ENCODE measurements around the gene MAMDC4. TPM values are rescaled to one million over a fixed set of nuclear protein-coding genes. Genes with fewer than 3 reads are reported as not detected.

MAMDC4 gene
- total and polyA plus RNA-seq, 4 experiments from 2014 or later: 9.3 to 11.7 TPM; not detected in 2

GRCh38 chr9:136806631-136807201 lies 45.4 kb upstream of the MAMDC4 start:
- H3K9me3 ChIP-seq (ENCODE audit: control insufficient read depth in 1 of 2, low read length in 2 of 2): no peaks in the 10 kb centered on the region
- H3K27me3 ChIP-seq (ENCODE audit: insufficient read depth, low read length): no peaks in the 10 kb centered on the region
- ChIA-PET CTCF (ENCODE audit: partially characterized antibody) (interaction anchor here (1.9 to 2.8 kb wide), 4 partner anchors 14 to 229 kb away, joined by 8 to 16 read pairs (median 11); partner anchors contain the start of gene AJM1), POLR2A (ENCODE audit: partially characterized antibody) (interaction anchor here (0.6 to 5.1 kb wide), 23 partner anchors 7 to 711 kb away, joined by 3 to 38 read pairs (median 6); partner anchors contain the start of genes ABCA2, CLIC3, FBXW5 and MAN1B1)
- H3K4me3 ChIP-seq (ENCODE audit: low read length in 2 of 2): peak overlapping the region; percentile 39 to 74
- Mint-ChIP-seq H3K4me3 (peak overlapping the region; percentile 87 to 93 (median 90)), H3K27ac (peak overlapping the region; percentile 87 to 96 (median 94)), H3K9me3 (no peaks in the 10 kb centered on the region), H3K4me1 (peaks cover 11 to 50% (median 31%) of the 10 kb centered on the region in 4 donors), H3K36me3 (peaks cover 3 to 16% of the 10 kb centered on the region in 2 donors), H3K27me3 (no peaks in the 10 kb centered on the region)
- intact Hi-C loops (cut with micrococcal nuclease): loop anchor here (2.0 to 5.0 kb wide), 2 partner anchors 16 to 36 kb away; partner anchors contain the start of genes AJM1 and TMEM141
- H3K27ac ChIP-seq (ENCODE audit: low read depth, low read length): peak overlapping the region; percentile 83
- peaks cover 40% of the 10 kb centered on the region for H3K4me1 ChIP-seq (ENCODE audit: insufficient read depth, low read length)
- no peaks in the 10 kb centered on the region for H3K36me3 ChIP-seq (ENCODE audit: insufficient read depth, low read length)
- DNase-seq: peak in 1 of 5 donors; percentile 40

GRCh38 chr9:136807281-136808074 lies 44.7 kb upstream of the MAMDC4 start, which contains the start of gene RABL6:
Gene RABL6 (plus strand): TSS chr9:136807948. CDS start chr9:136808197, 249 bp downstream.
- H3K4me1 Mint-ChIP-seq: peaks cover 11 to 45% (median 30%) of the 10 kb centered on the region in 4 donors
- CTCF ChIA-PET (ENCODE audit: partially characterized antibody): interaction anchor here (2.1 to 2.8 kb wide), 3 partner anchors 15 to 228 kb away, joined by 11 to 16 read pairs (median 11); partner anchors contain the start of gene AJM1
- H3K27me3 ChIP-seq (ENCODE audit: insufficient read depth, low read length): no peaks in the 10 kb centered on the region

GRCh38 chr9:136808075-136808805 lies 43.9 kb upstream of the MAMDC4 start:
- CTCF ChIA-PET (ENCODE audit: partially characterized antibody): interaction anchor here (2.0 to 2.8 kb wide), 2 partner anchors 16 to 34 kb away, joined by 5 to 11 read pairs; partner anchors contain the start of gene AJM1
- Histone ChIP-seq H3K36me3 (ENCODE audit: insufficient read depth, low read length) (no peaks in the 10 kb centered on the region), H3K4me1 (ENCODE audit: insufficient read depth, low read length) (peaks cover 45% of the 10 kb centered on the region), H3K9me3 (ENCODE audit: control insufficient read depth in 1 of 2, low read length in 2 of 2) (no peaks in the 10 kb centered on the region), H3K4me3 (ENCODE audit: low read length in 2 of 2) (peak overlapping the region; percentile 61 to 65), H3K27ac (ENCODE audit: low read depth, low read length) (peak overlapping the region; percentile 83), H3K27me3 (ENCODE audit: insufficient read depth, low read length) (no peaks in the 10 kb centered on the region)
- intact Hi-C loops (cut with micrococcal nuclease): loop anchor here (5.0 kb wide), 1 partner anchor 34 kb away; the partner anchor contains the start of gene AJM1
- DNase-seq: peak in 2 of 5 donors; percentile 49 to 59
- H3K9me3 Mint-ChIP-seq: no peaks in the 10 kb centered on the region
- POLR2A ChIA-PET (ENCODE audit: partially characterized antibody): interaction anchor here (0.7 to 5.1 kb wide), 24 partner anchors 9 to 448 kb away, joined by 3 to 38 read pairs (median 5); partner anchors contain the start of genes ABCA2, CCDC183, FBXW5 and FUT7
- peaks cover 3 to 22% of the 10 kb centered on the region in 2 donors for H3K36me3 Mint-ChIP-seq
- no peaks in the 10 kb centered on the region for H3K27me3 Mint-ChIP-seq
- H3K4me1 Mint-ChIP-seq: peaks cover 15 to 53% (median 37%) of the 10 kb centered on the region in 4 donors
- peak overlapping the region; percentile 80 to 88 (median 86) for H3K4me3 Mint-ChIP-seq
- H3K27ac Mint-ChIP-seq: peak overlapping the region; percentile 35 to 87 (median 78)

More at GRCh38 chr9:136807281-136808074, 44.7 kb upstream of the MAMDC4 start, which contains the start of gene RABL6:
- H3K36me3 Mint-ChIP-seq: peaks cover 3 to 16% of the 10 kb centered on the region in 2 donors
- POLR2A ChIA-PET (ENCODE audit: partially characterized antibody): interaction anchor here (0.6 to 5.1 kb wide), 29 partner anchors 8 to 712 kb away, joined by 3 to 38 read pairs (median 4); partner anchors contain the start of genes ABCA2, CCDC183, CLIC3 and FBXW5
- H3K4me3 ChIP-seq (ENCODE audit: low read length in 2 of 2): peak within 1 kb of the TSS; percentile 61 to 74
- DNase-seq: peak; percentile 78 to 90 (median 86)
- H3K4me1 ChIP-seq (ENCODE audit: insufficient read depth, low read length): peaks cover 40% of the 10 kb centered on the region
- no peaks in the 10 kb centered on the region for H3K9me3 ChIP-seq (ENCODE audit: control insufficient read depth in 1 of 2, low read length in 2 of 2)
- peak within 1 kb of the TSS; percentile 91 to 96 (median 94) for H3K27ac Mint-ChIP-seq
- no peaks in the 10 kb centered on the region for H3K36me3 ChIP-seq (ENCODE audit: insufficient read depth, low read length)
- H3K27ac ChIP-seq (ENCODE audit: low read depth, low read length): peak within 1 kb of the TSS; percentile 83
- no peaks in the 10 kb centered on the region for H3K9me3 Mint-ChIP-seq
- H3K27me3 Mint-ChIP-seq: no peaks in the 10 kb centered on the region
- intact Hi-C loops (cut with micrococcal nuclease): loop anchor here (2.0 to 5.0 kb wide), 2 partner anchors 17 to 35 kb away; partner anchors contain the start of genes AJM1 and TMEM141
- peak within 1 kb of the TSS; percentile 87 to 93 (median 90) for H3K4me3 Mint-ChIP-seq

GRCh38 chr9:136808806-136809158 lies 43.4 kb upstream of the MAMDC4 start:
- peaks cover 45% of the 10 kb centered on the region for H3K4me1 ChIP-seq (ENCODE audit: insufficient read depth, low read length)
- peak overlapping the region; percentile 35 to 87 (median 75) for H3K27ac Mint-ChIP-seq
- H3K27me3 Mint-ChIP-seq: no peaks in the 10 kb centered on the region
- H3K4me3 ChIP-seq (ENCODE audit: low read length in 2 of 2): peak overlapping the region; percentile 61 to 65
- intact Hi-C loops (cut with micrococcal nuclease): loop anchor here (5.0 kb wide), 1 partner anchor 34 kb away; the partner anchor contains the start of gene AJM1
- POLR2A ChIA-PET (ENCODE audit: partially characterized antibody): interaction anchor here (0.8 to 5.1 kb wide), 9 partner anchors 9 to 432 kb away, joined by 3 to 28 read pairs (median 12); partner anchors contain the start of genes ABCA2, FBXW5 and TUBB4B
- H3K36me3 ChIP-seq (ENCODE audit: insufficient read depth, low read length): no peaks in the 10 kb centered on the region
- H3K4me3 Mint-ChIP-seq: peak overlapping the region; percentile 79 to 87 (median 84)
- H3K4me1 Mint-ChIP-seq: peaks cover 15 to 58% (median 41%) of the 10 kb centered on the region in 4 donors
- no peaks in the 10 kb centered on the region for H3K27me3 ChIP-seq (ENCODE audit: insufficient read depth, low read length)
- peaks cover 4 to 24% of the 10 kb centered on the region in 2 donors for H3K36me3 Mint-ChIP-seq
- H3K9me3 Mint-ChIP-seq: no peaks in the 10 kb centered on the region
- peak overlapping the region; percentile 83 for H3K27ac ChIP-seq (ENCODE audit: low read depth, low read length)
- H3K9me3 ChIP-seq (ENCODE audit: control insufficient read depth in 1 of 2, low read length in 2 of 2): no peaks in the 10 kb centered on the region
- CTCF ChIA-PET (ENCODE audit: partially characterized antibody): interaction anchor here (1.8 to 2.8 kb wide), 3 partner anchors 16 to 220 kb away, joined by 5 to 11 read pairs (median 6); partner anchors contain the start of gene AJM1
- peak in 1 of 5 donors; percentile 25 for DNase-seq

GRCh38 chr9:136814725-136815421 lies 37.3 kb upstream of the MAMDC4 start:
- Histone ChIP-seq H3K36me3 (ENCODE audit: insufficient read depth, low read length) (no peaks in the 10 kb centered on the region), H3K27me3 (ENCODE audit: insufficient read depth, low read length) (no peaks in the 10 kb centered on the region), H3K27ac (ENCODE audit: low read depth, low read length) (no peak overlapping the region), H3K4me3 (ENCODE audit: low read length in 2 of 2) (no peak overlapping the region), H3K9me3 (ENCODE audit: control insufficient read depth in 1 of 2, low read length in 2 of 2) (no peaks in the 10 kb centered on the region), H3K4me1 (ENCODE audit: insufficient read depth, low read length) (peaks cover 17% of the 10 kb centered on the region)
- no peaks in the 10 kb centered on the region for H3K9me3 Mint-ChIP-seq
- ChIA-PET CTCF (ENCODE audit: partially characterized antibody) (interaction anchor here (1.1 to 2.1 kb wide), 2 partner anchors 23 to 28 kb away, joined by 4 to 5 read pairs; partner anchors contain the start of gene AJM1), POLR2A (ENCODE audit: partially characterized antibody) (interaction anchor here (0.6 to 1.3 kb wide), 2 partner anchors 21 to 23 kb away, joined by 3 read pairs; no protein-coding TSS in a partner anchor)
- peak overlapping the region in 1 of 7 donors; percentile 33 for H3K27ac Mint-ChIP-seq
- intact Hi-C loops (cut with micrococcal nuclease): no loop called here
- H3K27me3 Mint-ChIP-seq: no peaks in the 10 kb centered on the region
- peak overlapping the region in 1 of 8 donors; percentile 69 for H3K4me3 Mint-ChIP-seq
- peaks cover 15 to 20% of the 10 kb centered on the region in 2 donors for H3K36me3 Mint-ChIP-seq
- DNase-seq: no peak
- peaks cover 17 to 45% (median 26%) of the 10 kb centered on the region in 4 donors for H3K4me1 Mint-ChIP-seq
